MG63 (cell line): ENCODE data around the gene FNDC1. TPM values are rescaled to one million over a fixed set of nuclear protein-coding genes. Genes with fewer than 3 reads are reported as not detected.

Experiments used
- DNase-seq: peaks from one replicate; pipeline ENCODE4 v3.0.0-alpha.2; 2020
- H3K27me3 ChIP-seq: fragments of 250-450 bp; sonication (Bioruptor Pico); 2 replicates; pipeline ENCODE4 v1.5.1; 2020; ENCODE audit warnings: mild to moderate bottlenecking, moderate library complexity
- H3K36me3 ChIP-seq: fragments of 250-450 bp; sonication (Bioruptor Pico); 2 replicates; pipeline ENCODE4 v1.5.1; 2020; ENCODE audit warnings: mild to moderate bottlenecking, moderate library complexity
- H3K4me3 ChIP-seq: fragments of 250-450 bp; sonication (Bioruptor Pico); 2 replicates; pipeline ENCODE4 v1.5.1; 2020; ENCODE audit warnings: mild to moderate bottlenecking, moderate library complexity
- H3K9me3 ChIP-seq: fragments of 250-450 bp; sonication (Bioruptor Pico); 2 replicates; pipeline ENCODE4 v1.5.1; 2020; ENCODE audit warnings: mild to moderate bottlenecking, moderate library complexity
- total RNA-seq: library from RNA; depleted of rRNA; stranded (reverse); fragments of >200 nt; shearing (Covaris generic); gene quantifications from 2 replicates; pipeline ENCODE4 v1.2.3, GENCODE V29; 2014; ENCODE audit warnings: low replicate concordance

FNDC1 gene
- total RNA-seq, 1 experiment from 2014 or later = not detected

DNA sequence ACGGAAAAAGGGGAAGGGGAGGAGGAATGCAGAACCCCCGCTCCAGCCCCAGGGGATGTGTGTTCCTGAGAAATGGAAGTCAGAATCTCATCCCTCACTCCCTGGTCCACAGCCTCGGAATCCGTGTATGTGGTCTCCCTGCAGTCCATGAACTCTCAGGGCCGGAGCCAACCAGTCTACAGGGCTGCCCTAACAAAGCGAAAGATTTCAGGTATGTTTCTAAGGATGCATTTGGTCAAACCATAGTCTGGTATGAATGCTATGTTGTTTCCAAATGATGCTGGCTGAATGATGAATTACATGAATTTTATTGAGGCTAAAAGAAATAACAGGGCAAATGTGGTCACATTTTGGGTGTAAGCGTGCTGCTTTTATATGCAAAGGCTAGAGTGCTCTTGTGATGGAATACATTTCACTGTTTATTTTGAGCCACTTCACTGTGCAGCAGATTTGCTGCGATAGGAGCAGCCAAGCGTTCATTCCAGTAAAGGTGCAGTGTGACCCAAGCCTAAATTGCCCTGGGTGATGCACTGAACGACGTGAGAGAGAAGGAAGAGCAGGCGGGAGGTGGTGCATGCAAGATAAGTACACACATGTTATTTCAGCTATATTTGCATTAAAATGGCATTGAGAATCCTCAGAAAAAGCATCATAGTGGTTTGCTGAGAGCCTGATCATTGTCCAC is 52.4 kb downstream of the FNDC1 start:
- H3K36me3 ChIP-seq = no peaks in the 10 kb centered on the region
- H3K27me3 ChIP-seq = no peaks in the 10 kb centered on the region; the same call in 1 of the 2 replicates
- no peaks in the 10 kb centered on the region for H3K9me3 ChIP-seq
- no peak overlapping the region for H3K4me3 ChIP-seq
- no peak for DNase-seq

DNA sequence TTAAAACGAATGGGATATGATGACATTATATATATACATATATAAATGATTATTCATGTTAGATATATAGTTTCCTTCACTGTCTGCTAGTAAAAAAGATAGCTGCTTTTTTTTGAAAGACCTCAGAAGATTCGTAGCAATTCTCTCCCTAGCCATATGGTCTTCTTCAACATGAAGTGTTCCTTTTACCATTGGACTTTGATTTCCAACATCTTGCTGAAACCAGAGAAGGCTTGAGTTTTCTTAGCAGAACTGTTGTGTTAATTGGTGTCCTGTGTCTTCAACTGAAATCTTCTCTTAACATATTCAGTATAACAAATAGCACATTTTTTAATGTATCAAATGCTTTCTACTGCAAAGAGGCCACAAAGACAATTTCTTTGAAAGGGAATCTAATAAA is 55.3 kb downstream of the FNDC1 start:
- Histone ChIP-seq H3K36me3 (no peaks in the 10 kb centered on the region), H3K4me3 (no peak overlapping the region), H3K27me3 (no peaks in the 10 kb centered on the region; the same call in 1 of the 2 replicates), H3K9me3 (no peaks in the 10 kb centered on the region)
- DNase-seq = no peak

DNA sequence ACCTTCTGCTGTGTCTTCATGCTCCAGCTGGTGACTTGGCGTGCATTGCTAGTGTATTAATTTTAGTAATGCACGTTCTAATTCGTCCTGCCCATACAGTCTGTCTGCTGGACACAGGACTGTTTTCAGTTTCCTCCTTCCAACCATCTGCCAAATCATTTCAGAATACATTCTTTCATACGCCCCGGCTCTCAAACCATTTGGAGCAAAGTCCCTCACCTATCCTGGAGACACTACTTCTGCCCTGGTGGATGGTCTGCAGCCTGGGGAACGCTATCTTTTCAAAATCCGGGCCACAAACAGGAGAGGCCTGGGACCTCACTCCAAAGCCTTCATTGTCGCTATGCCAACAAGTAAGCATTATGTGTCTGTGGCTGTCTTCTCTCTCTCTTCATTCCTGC is 60.5 kb downstream of the FNDC1 start:
- Histone ChIP-seq H3K4me3 (no peak overlapping the region), H3K9me3 (no peaks in the 10 kb centered on the region), H3K36me3 (no peaks in the 10 kb centered on the region), H3K27me3 (no peaks in the 10 kb centered on the region)
- DNase-seq = peak; percentile 32

DNA sequence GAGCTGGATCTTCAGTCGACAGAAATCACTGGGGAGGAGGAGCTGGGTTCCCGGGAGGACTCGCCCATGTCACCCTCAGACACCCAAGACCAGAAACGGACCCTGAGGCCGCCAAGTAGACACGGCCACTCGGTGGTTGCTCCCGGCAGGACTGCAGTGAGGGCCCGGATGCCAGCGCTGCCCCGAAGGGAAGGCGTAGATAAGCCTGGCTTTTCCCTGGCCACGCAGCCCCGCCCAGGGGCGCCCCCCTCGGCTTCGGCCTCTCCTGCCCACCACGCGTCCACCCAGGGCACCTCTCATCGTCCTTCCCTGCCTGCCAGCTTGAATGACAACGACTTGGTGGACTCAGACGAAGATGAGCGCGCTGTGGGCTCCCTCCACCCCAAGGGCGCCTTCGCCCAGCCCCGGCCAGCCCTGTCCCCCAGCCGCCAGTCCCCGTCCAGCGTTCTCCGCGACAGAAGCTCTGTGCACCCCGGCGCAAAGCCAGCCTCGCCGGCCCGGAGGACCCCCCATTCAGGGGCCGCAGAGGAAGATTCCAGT is 63.0 kb downstream of the FNDC1 start:
- Histone ChIP-seq H3K27me3 (no peaks in the 10 kb centered on the region), H3K9me3 (no peaks in the 10 kb centered on the region), H3K4me3 (no peak overlapping the region), H3K36me3 (no peaks in the 10 kb centered on the region)
- DNase-seq = no peak

DNA sequence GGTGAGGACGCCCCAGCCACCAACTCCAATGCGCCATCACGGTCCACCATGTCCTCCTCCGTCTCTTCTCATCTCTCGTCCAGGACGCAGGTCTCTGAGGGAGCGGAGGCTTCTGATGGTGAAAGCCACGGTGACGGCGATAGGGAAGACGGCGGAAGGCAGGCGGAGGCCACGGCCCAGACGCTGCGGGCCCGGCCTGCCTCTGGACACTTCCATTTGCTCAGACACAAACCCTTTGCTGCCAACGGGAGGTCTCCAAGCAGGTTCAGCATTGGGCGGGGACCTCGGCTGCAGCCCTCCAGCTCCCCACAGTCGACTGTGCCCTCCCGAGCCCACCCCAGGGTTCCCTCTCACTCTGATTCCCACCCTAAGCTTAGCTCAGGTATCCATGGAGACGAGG is 63.6 kb downstream of the FNDC1 start:
- DNase-seq = no peak
- no peaks in the 10 kb centered on the region for H3K36me3 ChIP-seq

GRCh38 chr6:159233365-159234101 is 64.3 kb downstream of the FNDC1 start:
- no peaks in the 10 kb centered on the region for H3K36me3 ChIP-seq
- no peak overlapping the region for H3K4me3 ChIP-seq
- no peaks in the 10 kb centered on the region for H3K27me3 ChIP-seq
- no peaks in the 10 kb centered on the region for H3K9me3 ChIP-seq
- DNase-seq = no peak

More for the DNA sequence above, 63.6 kb downstream of the FNDC1 start:
- Histone ChIP-seq H3K9me3 (no peaks in the 10 kb centered on the region), H3K27me3 (no peaks in the 10 kb centered on the region), H3K4me3 (no peak overlapping the region)

DNA sequence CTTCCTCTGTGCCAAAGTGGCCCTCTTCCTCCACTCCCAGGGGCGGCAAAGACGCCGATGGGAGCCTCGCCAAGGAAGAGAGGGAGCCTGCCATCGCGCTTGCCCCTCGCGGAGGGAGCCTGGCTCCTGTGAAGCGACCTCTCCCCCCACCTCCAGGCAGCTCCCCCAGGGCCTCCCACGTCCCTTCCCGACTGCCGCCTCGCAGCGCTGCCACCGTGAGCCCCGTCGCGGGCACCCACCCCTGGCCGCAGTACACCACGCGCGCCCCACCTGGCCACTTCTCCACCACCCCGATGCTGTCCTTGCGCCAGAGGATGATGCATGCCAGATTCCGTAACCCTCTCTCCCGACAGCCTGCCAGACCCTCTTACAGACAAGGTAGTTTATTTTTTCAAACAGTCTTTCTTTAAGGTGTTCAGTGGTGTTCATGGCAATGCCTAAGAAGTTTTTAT is 64.9 kb downstream of the FNDC1 start:
- no peaks in the 10 kb centered on the region for H3K9me3 ChIP-seq
- H3K4me3 ChIP-seq = no peak overlapping the region
- DNase-seq = no peak
- H3K27me3 ChIP-seq = no peaks in the 10 kb centered on the region
- no peaks in the 10 kb centered on the region for H3K36me3 ChIP-seq

GRCh38 chr6:159238920-159239558 is 69.8 kb downstream of the FNDC1 start:
- no peaks in the 10 kb centered on the region for H3K27me3 ChIP-seq
- no peak overlapping the region for H3K4me3 ChIP-seq
- DNase-seq = no peak
- H3K36me3 ChIP-seq = no peaks in the 10 kb centered on the region
- H3K9me3 ChIP-seq = no peaks in the 10 kb centered on the region

- no peak overlapping the region for H3K4me3 ChIP-seq
- DNase-seq = peak; percentile 38
- no peaks in the 10 kb centered on the region for H3K9me3 ChIP-seq
- no peaks in the 10 kb centered on the region for H3K36me3 ChIP-seq
- H3K27me3 ChIP-seq = no peaks in the 10 kb centered on the region
These were observed 79.9 kb downstream of the FNDC1 start for GRCh38 chr6:159249128-159249527.

GRCh38 chr6:159249752-159250151 is 80.6 kb downstream of the FNDC1 start:
- H3K27me3 ChIP-seq = no peaks in the 10 kb centered on the region
- no peaks in the 10 kb centered on the region for H3K36me3 ChIP-seq
- H3K9me3 ChIP-seq = no peaks in the 10 kb centered on the region
- DNase-seq = no peak
- H3K4me3 ChIP-seq = no peak overlapping the region

GRCh38 chr6:159250633-159251032 is 81.4 kb downstream of the FNDC1 start:
- Histone ChIP-seq H3K9me3 (no peaks in the 10 kb centered on the region), H3K27me3 (no peaks in the 10 kb centered on the region), H3K4me3 (no peak overlapping the region), H3K36me3 (no peaks in the 10 kb centered on the region)
- DNase-seq = no peak

DNA sequence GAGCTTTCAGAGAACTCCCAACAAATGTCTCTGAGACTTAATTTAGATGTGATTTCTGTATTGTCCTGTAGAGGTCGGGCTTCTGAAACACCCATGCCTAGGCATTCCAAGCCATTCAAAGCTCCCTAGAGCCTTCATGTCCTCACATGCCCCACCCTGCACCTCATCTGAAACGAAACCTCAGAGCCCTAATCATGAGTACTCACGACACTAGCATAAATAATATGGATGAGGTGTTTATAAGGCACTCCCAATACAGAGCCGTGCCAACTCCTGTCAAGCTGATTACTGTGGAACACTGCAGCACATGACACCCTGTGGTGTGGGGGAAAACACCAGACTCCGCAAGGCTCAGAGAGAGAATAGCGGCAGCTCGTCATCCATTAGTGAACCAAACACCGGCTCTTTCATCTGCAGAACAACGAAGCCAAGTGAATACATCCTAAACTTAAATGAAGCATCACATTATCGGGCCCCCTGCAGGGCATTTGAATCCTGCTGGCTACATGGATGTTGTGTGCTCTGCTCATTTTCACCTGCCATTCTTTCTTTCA is 83.8 kb downstream of the FNDC1 start:
- Histone ChIP-seq H3K27me3 (no peaks in the 10 kb centered on the region), H3K9me3 (no peaks in the 10 kb centered on the region), H3K4me3 (no peak overlapping the region), H3K36me3 (no peaks in the 10 kb centered on the region)
- DNase-seq = peak; percentile 28

- DNase-seq = no peak
- H3K36me3 ChIP-seq = no peaks in the 10 kb centered on the region
- H3K27me3 ChIP-seq = no peaks in the 10 kb centered on the region
- no peak overlapping the region for H3K4me3 ChIP-seq
- no peaks in the 10 kb centered on the region for H3K9me3 ChIP-seq
These were observed 85.0 kb downstream of the FNDC1 start for GRCh38 chr6:159254186-159254585.

DNA sequence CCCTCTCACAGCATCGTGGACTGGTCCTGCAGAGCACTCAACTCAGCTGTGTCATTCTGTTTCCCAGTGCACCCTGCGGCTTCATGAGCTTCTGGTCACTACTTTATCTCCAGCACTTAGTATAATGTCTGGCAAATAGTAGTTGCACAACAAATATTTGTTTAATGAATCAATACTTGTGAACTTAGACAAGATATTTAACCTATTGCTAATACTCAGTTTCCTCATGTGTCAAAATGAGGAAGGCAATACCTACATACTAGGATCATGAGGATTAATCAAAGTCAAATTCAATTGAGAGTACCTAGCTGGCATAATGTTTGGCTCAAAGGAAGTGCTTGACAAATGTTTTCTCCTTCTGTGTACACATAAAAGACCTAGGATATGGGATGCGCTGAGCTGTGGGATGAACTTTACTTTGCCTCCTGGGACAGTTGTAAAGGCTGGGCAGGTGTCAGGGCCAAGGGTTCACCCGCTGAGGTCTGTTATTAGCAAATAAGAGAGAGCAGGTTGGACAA is 86.3 kb downstream of the FNDC1 start:
- no peaks in the 10 kb centered on the region for H3K27me3 ChIP-seq
- no peak overlapping the region for H3K4me3 ChIP-seq
- H3K36me3 ChIP-seq = no peaks in the 10 kb centered on the region
- H3K9me3 ChIP-seq = no peaks in the 10 kb centered on the region
- DNase-seq = no peak

DNA sequence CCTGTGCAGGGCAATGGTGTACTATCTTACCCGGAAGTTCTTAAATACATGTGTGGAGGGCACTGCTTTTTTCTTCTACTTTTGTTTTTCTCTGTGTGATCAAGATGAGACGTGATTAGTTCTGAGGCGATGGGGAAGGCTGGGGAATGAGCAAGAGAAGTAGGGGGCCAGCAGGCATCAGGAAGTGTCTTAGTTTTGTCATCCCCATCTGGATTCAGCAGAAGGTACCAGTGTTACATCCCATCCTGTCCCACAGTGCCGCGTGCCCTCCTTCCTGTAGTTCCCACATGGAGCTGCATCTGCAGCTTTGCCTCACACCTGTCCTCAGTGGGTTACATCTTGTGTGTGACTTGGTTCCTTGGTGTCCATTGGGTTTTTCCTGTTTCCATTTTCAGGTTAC is 86.9 kb downstream of the FNDC1 start:
- H3K27me3 ChIP-seq = no peaks in the 10 kb centered on the region
- no peak overlapping the region for H3K4me3 ChIP-seq
- DNase-seq = no peak
- H3K9me3 ChIP-seq = no peaks in the 10 kb centered on the region
- H3K36me3 ChIP-seq = no peaks in the 10 kb centered on the region

- Histone ChIP-seq H3K36me3 (no peaks in the 10 kb centered on the region), H3K9me3 (no peaks in the 10 kb centered on the region), H3K4me3 (no peak overlapping the region), H3K27me3 (no peaks in the 10 kb centered on the region)
- DNase-seq = peak; percentile 15
These were observed 88.6 kb downstream of the FNDC1 start for GRCh38 chr6:159257846-159258245.
